Skeletal muscle tissue (tissue), 4 donors: Measurements from ENCODE around the gene ORAI2. TPM values are rescaled to one million over a fixed set of nuclear protein-coding genes. Genes with fewer than 3 reads are reported as not detected.
"Not testable (repeated sequence)": the region's sequence is repeated elsewhere in the genome, so short reads cannot be mapped to it uniquely, and the experiment has no call there.

ENCODE experiments used
- H3K27ac ChIP-seq: one replicate; pipeline ENCODE4 v1.7.0; 2013; ENCODE audit warnings: mild to moderate bottlenecking, low read depth, low read length, inconsistent platforms
- H3K27me3 ChIP-seq, 3 donors: one replicate each; pipeline ENCODE4 v1.7.0; 2013; ENCODE audit warnings: low read length in 3 of 3; ENCODE audit not compliant: control insufficient read depth in 3 of 3, insufficient read depth in 3 of 3
- H3K36me3 ChIP-seq, 3 donors: one replicate each; pipeline ENCODE4 v1.7.0; 2013; ENCODE audit warnings: low read length in 3 of 3; ENCODE audit not compliant: control insufficient read depth in 3 of 3, insufficient read depth in 3 of 3
- H3K4me1 ChIP-seq, 3 donors: one replicate each; pipeline ENCODE4 v1.7.0; 2013; ENCODE audit warnings: low read length in 3 of 3, mild to moderate bottlenecking in 3 of 3; ENCODE audit not compliant: control insufficient read depth in 3 of 3, insufficient read depth in 3 of 3
- H3K4me3 ChIP-seq, 3 donors: one replicate each; pipeline ENCODE4 v1.7.0; 2013; ENCODE audit warnings: low read length in 3 of 3
- H3K9ac ChIP-seq, 3 donors: one replicate each; pipeline ENCODE4 v1.7.0; 2013; ENCODE audit warnings: low read length in 3 of 3, mild to moderate bottlenecking in 3 of 3, moderate library complexity in 2 of 3, low read depth in 1 of 3
- H3K9me3 ChIP-seq, 3 donors: one replicate each; pipeline ENCODE4 v1.7.0; 2013; ENCODE audit warnings: low read length in 3 of 3; ENCODE audit not compliant: control insufficient read depth in 3 of 3
- total RNA-seq: library from RNA; depleted of rRNA; stranded (reverse); fragments of >200 nt; gene quantifications from one replicate; pipeline ENCODE4 v1.2.3, GENCODE V29; 2014
- donor health status: Osteomylitis.

Gene ORAI2
- total RNA-seq, 1 donor from 2014 or later = 3.1 TPM

DNA sequence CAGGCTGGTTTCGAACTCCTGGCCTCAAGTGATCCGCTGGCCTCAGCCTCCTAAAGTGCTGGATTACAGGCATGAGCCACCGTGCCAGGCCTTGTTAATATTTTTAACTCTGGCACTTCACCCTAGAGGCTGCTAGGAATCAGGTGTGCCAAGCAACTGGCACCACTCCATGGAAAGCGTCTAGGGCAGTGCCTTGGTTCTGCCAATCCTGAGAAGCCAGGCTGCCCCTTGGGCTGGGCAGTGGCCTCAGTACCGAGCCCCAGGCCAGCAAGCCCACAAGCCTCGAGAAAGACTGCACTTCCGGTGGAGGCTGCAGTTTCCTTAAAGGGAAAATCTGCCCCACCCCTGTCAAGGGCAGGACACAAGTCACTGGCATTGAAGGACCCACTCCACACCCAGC, 19.9 kb downstream of the ORAI2 start:
- H3K9ac ChIP-seq = no peak overlapping the region
- peak overlapping the region; percentile 12 for H3K27ac ChIP-seq
- H3K27me3 ChIP-seq = no peaks in the 10 kb centered on the region
- peaks cover 0 to 6% (median 4%) of the 10 kb centered on the region in 3 donors for H3K4me1 ChIP-seq
- H3K36me3 ChIP-seq = peaks cover 8 to 18% (median 14%) of the 10 kb centered on the region in 3 donors
- H3K4me3 ChIP-seq = no peak overlapping the region
- H3K9me3 ChIP-seq = no peaks in the 10 kb centered on the region

DNA sequence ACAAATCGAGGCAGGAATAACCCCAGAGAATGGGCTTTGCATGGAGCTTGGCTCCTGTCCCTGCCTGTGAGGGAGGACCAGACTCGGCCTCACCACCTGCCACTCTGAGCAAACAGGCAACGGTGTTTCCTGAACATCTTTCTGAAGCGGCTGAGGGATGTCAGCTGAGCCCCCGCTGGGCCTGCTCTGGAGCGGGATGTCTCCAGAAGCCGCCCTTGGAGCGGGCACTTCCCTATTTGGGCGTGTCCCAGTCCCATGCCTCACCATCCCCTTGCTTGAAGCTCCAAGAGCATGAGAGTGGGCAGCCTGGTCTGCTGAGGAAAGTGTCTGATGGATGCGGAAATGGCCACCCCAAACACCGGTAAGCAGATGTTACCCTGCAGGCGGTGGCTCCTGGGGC, 21.1 kb downstream of the ORAI2 start:
- Histone ChIP-seq H3K9me3 (no peaks in the 10 kb centered on the region), H3K4me3 (no peak overlapping the region), H3K9ac (no peak overlapping the region), H3K27me3 (no peaks in the 10 kb centered on the region), H3K4me1 (peaks cover 0 to 6% (median 4%) of the 10 kb centered on the region in 3 donors), H3K36me3 (peaks cover 12 to 24% (median 21%) of the 10 kb centered on the region in 3 donors), H3K27ac (no peak overlapping the region)

DNA sequence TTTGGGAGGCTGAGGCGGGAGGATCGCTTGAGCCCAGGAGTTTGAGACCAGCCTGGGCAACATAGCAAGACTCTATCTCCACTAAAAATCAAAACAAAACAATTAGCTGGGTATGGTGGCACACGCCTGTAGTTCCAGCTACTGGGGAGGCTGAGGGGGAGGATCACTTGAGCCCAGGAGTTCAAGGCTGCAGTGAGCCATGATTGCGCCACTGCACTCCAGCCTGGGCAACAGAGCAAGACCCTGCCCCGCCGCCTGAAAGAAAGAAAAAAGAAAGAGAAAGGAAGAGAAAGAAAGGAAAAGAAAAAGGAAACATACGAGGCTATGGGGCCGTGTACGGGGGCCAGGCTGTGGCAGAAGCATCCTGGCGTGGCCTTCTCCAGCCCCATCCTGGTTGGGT, 21.6 kb downstream of the ORAI2 start:
- not testable (repeated sequence) for H3K4me1 ChIP-seq, H3K9me3 ChIP-seq, H3K27me3 ChIP-seq, H3K9ac ChIP-seq, H3K4me3 ChIP-seq, H3K27ac ChIP-seq
- peaks cover 14 to 25% (median 22%) of the 10 kb centered on the region in 3 donors for H3K36me3 ChIP-seq

DNA sequence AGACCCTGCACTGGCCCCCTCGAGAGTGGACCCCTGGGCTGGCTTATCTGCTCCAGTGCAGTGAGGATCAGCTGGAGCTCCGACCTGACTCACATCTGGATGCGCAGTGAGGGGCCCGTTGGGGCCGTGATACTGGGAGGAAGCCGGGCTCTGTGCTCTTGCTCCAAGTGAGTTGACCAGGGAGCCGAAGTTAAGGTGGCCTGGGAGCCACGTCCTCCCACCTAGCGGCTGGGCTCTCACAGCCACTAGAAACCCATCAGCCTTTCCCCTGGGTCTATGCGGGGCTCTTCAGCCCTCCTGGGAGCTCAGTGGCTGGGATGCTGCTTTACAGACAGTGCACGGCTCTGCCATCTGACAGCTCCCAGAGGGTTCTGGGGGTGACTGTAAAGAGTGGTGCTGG, 22.2 kb downstream of the ORAI2 start:
- Histone ChIP-seq H3K36me3 (peaks cover 14 to 25% (median 22%) of the 10 kb centered on the region in 3 donors), H3K4me1 (peaks cover 0 to 6% (median 4%) of the 10 kb centered on the region in 3 donors), H3K9ac (no peak overlapping the region), H3K27me3 (no peaks in the 10 kb centered on the region), H3K27ac (no peak overlapping the region), H3K4me3 (no peak overlapping the region), H3K9me3 (no peaks in the 10 kb centered on the region)

DNA sequence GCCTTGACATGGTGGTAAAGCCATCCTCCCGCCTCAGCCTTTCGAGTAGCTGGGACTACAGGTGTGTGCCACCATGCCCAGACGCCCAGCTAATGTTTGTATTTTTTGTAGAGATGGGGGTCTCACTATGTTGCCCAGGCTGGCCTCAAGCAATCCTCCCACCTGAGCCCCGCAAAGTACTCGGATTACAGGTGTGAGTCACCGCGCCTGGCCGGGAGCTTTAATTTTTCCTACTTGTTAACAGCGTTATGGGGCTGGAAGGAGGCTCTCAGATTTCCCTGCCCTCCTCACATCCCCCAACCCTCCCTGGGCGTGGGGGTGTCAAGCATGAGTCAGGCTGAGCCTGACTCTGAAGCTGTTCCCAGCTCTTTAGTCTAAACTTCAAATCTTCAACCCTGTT, 23.0 kb downstream of the ORAI2 start:
- Histone ChIP-seq H3K4me1 (peaks cover 0 to 6% (median 4%) of the 10 kb centered on the region in 3 donors), H3K9me3 (no peaks in the 10 kb centered on the region), H3K27me3 (no peaks in the 10 kb centered on the region), H3K36me3 (peaks cover 14 to 25% (median 22%) of the 10 kb centered on the region in 3 donors), H3K9ac (no peak overlapping the region), H3K27ac (no peak overlapping the region), H3K4me3 (no peak overlapping the region)

DNA sequence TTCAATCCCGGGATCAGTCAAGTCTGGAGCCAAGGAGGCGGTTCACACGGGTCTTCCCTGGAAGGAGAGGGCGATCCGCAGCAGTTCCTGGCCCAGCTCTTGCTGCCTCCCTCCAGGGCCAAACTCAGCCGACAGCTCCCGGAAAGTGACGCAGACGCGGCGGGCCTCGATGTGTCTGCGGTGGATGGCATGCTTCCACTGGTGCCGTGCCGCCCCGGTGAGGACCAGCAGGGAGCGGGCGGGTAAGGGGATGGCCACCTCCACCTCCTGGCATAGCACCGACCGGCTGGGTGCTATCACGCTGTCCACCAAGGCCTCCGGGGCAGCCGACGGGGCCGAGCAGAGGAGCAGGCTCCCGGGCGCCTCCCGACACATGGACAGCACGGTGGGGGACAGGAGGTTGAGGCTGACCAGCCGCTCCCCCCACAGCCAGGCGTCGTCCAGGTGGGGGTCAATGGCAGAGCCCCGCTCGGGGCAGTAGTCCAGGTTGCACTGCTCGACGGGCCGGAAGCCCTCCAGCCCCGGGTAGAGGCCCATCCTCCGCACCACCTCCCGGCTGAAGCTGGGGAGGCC, 24.1 kb downstream of the ORAI2 start:
- peaks cover 2 to 6% (median 4%) of the 10 kb centered on the region in 3 donors for H3K4me1 ChIP-seq
- no peaks in the 10 kb centered on the region for H3K9me3 ChIP-seq
- H3K4me3 ChIP-seq = no peak overlapping the region
- no peaks in the 10 kb centered on the region for H3K27me3 ChIP-seq
- H3K27ac ChIP-seq = no peak overlapping the region
- peaks cover 14 to 25% (median 22%) of the 10 kb centered on the region in 3 donors for H3K36me3 ChIP-seq
- H3K9ac ChIP-seq = no peak overlapping the region

DNA sequence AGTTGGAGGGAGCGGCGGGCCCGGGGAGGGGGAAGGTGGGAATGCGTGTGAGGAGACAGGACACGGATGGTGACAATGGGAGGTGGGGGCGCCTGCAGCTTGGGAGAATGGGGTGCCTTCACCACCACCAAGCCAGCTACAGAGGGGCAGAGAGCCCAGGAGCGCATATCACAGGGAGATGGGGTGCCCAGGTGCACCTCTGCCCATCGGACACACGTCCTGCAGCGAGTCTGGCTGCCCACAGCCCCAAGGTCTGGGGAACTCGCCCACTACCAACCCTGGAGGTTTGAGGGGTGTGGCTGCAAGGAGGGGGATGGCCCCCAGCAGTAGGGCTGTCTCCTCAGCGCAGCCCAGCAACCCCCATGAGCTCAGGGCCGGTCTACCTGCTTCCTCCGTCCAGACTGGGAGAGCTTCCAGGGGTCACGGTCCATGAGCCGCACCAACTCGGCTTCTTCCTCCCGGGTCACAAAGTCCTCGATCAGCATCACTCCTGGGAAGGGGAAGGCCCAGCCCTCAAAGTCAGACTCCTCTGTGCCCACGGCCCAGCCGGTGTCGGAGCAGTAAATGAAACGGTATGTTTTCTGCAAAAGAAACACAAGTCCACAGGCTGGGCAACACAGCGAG, 26.0 kb downstream of the ORAI2 start:
- peaks cover 7 to 13% (median 11%) of the 10 kb centered on the region in 3 donors for H3K4me1 ChIP-seq
- no peak overlapping the region for H3K9ac ChIP-seq
- no peaks in the 10 kb centered on the region for H3K27me3 ChIP-seq
- H3K36me3 ChIP-seq = peaks cover 14 to 25% (median 22%) of the 10 kb centered on the region in 3 donors
- no peaks in the 10 kb centered on the region for H3K9me3 ChIP-seq
- H3K4me3 ChIP-seq = no peak overlapping the region
- no peak overlapping the region for H3K27ac ChIP-seq

DNA sequence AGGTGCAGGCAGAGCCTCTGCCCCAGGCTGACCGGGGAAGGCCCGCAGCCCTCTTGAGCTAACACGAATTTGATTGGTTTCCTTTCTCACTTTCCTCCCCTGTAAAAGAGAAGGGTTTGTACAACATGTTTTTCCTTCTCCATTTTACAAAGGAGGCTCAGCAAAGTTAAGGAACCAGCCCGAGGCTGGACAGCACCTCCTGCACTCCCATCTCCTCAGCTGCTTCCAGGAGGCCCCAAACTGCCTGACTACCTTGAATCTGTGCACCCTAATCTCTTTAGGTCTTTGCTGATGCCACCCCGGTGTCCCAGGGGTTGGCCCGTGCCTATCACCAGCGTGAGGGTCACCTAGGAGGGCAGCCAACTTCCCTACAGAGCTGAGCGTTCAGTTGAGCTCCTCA, 27.1 kb downstream of the ORAI2 start:
- Histone ChIP-seq H3K27me3 (no peaks in the 10 kb centered on the region), H3K4me3 (no peak overlapping the region), H3K9ac (no peak overlapping the region), H3K27ac (no peak overlapping the region), H3K9me3 (no peaks in the 10 kb centered on the region), H3K36me3 (peaks cover 14 to 22% (median 22%) of the 10 kb centered on the region in 3 donors), H3K4me1 (peaks cover 9 to 19% (median 14%) of the 10 kb centered on the region in 3 donors)

DNA sequence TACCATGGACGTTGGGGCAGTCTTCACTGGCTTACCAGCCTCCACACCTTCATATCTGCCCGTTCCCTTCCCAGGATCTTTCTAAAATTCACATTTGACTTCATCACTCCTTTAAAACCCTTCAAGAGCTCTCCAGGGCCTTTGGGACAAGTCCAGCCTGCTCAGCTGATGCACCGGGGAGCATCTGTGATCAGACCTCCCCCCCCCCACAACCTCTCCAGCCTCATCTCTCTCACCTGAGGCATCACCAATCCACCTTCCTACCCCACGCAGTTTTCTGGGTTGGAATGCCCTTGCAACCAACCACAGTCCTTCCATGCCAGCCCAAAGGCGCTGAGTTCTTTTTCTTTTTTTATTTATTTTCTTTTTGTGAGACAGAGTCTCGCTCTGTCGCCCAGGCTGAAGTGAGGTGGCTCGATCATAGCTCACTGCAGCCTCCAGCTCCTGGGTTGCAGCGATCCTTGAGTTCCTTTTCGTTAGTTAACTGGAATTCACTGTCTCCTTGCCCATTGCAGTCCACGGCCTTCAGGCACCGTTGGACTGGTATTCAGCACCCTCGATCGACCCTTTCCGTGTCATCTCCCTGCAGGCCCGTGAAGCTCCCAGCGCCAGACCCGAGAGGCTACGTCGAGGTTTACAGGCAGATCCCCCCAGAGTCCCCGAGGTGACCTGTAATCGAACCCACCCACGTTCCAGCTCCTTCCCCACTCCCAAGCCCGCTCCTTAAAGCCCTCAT, 30.6 kb downstream of the ORAI2 start:
- H3K27ac ChIP-seq = peak overlapping the region; percentile 64
- H3K36me3 ChIP-seq = peaks cover 6 to 11% (median 8%) of the 10 kb centered on the region in 3 donors
- H3K27me3 ChIP-seq = no peaks in the 10 kb centered on the region
- no peaks in the 10 kb centered on the region for H3K9me3 ChIP-seq
- peak overlapping the region; percentile 98 to 100 (median 99) for H3K4me3 ChIP-seq
- peaks cover 15 to 26% (median 20%) of the 10 kb centered on the region in 3 donors for H3K4me1 ChIP-seq
- H3K9ac ChIP-seq = peak overlapping the region; percentile 96 to 99 (median 99)
